Osteocyte (in vitro differentiated cells): ENCODE data around the gene DNAJC21. TPM values are rescaled to one million over a fixed set of nuclear protein-coding genes. Genes with fewer than 3 reads are reported as not detected.

Source experiments
- DNase-seq: peaks from one replicate; pipeline ENCODE4 v3.0.0; 2021; ENCODE audit warnings: mixed read lengths; ENCODE audit not compliant: unreplicated experiment; ENCODE audit errors: extremely low spot score
- H3K27ac Mint-ChIP-seq: one replicate; pipeline ENCODE4 v1.8.0; 2021; ENCODE audit warnings: mild to moderate bottlenecking, mixed read lengths; ENCODE audit not compliant: unreplicated experiment
- H3K27me3 Mint-ChIP-seq: one replicate; pipeline ENCODE4 v1.8.0; 2021; ENCODE audit warnings: mixed read lengths; ENCODE audit not compliant: unreplicated experiment
- H3K36me3 Mint-ChIP-seq: one replicate; pipeline ENCODE4 v1.8.0; 2021; ENCODE audit warnings: mixed read lengths; ENCODE audit not compliant: unreplicated experiment
- H3K4me1 Mint-ChIP-seq: one replicate; pipeline ENCODE4 v1.8.0; 2021; ENCODE audit warnings: mixed read lengths; ENCODE audit not compliant: unreplicated experiment
- H3K4me3 Mint-ChIP-seq: one replicate; pipeline ENCODE4 v1.8.0; 2021; ENCODE audit warnings: mild to moderate bottlenecking, moderate library complexity, mixed read lengths; ENCODE audit not compliant: unreplicated experiment
- H3K9me3 Mint-ChIP-seq: one replicate; pipeline ENCODE4 v1.8.0; 2021; ENCODE audit warnings: mixed read lengths; ENCODE audit not compliant: unreplicated experiment
- CTCF ChIP-seq: fragments of 200-600 bp; sonication (generic); IDR thresholded peaks from 2 replicates; pipeline ENCODE4 v1.5.0; 2021; ENCODE audit warnings: antibody characterized with exemption, mild to moderate bottlenecking, moderate library complexity
- total RNA-seq: library from RNA; stranded (reverse); gene quantifications from 2 replicates; pipeline ENCODE4 v1.2.1, GENCODE V29; 2021

The DNAJC21 gene
- total RNA-seq, 1 donor from 2014 or later = 37.5 TPM

DNA sequence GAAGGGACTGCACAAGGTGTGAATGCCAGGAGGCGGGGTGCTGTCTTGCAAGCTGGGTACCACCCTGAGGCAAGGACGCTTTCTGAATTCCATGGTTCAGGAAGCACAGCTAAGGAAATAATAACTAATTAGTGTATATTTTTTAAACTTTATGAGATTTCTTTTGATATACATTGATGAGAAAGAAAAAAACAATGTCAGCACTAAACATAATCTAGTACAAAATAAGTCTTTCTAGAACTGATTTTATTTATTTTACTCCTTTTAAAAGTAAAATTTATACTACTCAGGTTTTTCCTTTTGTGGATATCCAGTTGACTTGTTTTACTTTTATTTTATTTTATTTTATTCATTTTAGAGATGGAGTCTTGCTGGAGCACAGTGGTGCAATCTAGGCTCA lies 3.6 kb downstream of the DNAJC21 start:
- TF ChIP-seq CTCF = no peak
- no peaks in the 10 kb centered on the region for H3K27me3 Mint-ChIP-seq
- peaks cover 22% of the 10 kb centered on the region for H3K36me3 Mint-ChIP-seq
- no peak overlapping the region for H3K4me3 Mint-ChIP-seq
- H3K4me1 Mint-ChIP-seq = peaks cover 20% of the 10 kb centered on the region
- H3K27ac Mint-ChIP-seq = no peak overlapping the region
- H3K9me3 Mint-ChIP-seq = no peaks in the 10 kb centered on the region
- DNase-seq = no peak

DNA sequence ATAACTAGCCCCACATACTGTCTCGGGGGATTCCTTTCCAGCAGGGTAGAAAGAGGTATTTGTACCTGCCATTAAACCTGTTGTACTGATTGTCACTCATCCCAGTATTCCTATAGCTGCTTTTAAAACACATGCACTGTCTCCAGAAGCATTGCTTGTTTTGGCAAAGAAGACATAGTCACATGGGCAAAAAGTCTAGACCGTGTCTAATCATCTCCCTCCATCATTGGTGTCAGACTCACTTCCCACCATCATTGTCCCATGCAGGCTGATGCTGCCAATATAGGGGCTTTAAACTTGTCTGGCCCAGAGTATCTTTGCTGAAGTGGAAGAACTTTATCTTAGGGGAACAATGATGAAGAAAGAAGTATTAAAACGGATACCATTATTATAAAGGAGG lies 12.6 kb downstream of the DNAJC21 start:
- no peak for DNase-seq
- H3K4me3 Mint-ChIP-seq = no peak overlapping the region
- TF ChIP-seq CTCF = no peak
- no peaks in the 10 kb centered on the region for H3K9me3 Mint-ChIP-seq
- H3K36me3 Mint-ChIP-seq = peaks cover 50% of the 10 kb centered on the region
- H3K4me1 Mint-ChIP-seq = no peaks in the 10 kb centered on the region
- H3K27ac Mint-ChIP-seq = no peak overlapping the region
- no peaks in the 10 kb centered on the region for H3K27me3 Mint-ChIP-seq

- no peak for TF ChIP-seq CTCF
- Mint-ChIP-seq H3K27me3 (no peaks in the 10 kb centered on the region), H3K27ac (no peak overlapping the region), H3K9me3 (no peaks in the 10 kb centered on the region), H3K4me3 (no peak overlapping the region), H3K4me1 (no peaks in the 10 kb centered on the region), H3K36me3 (peaks cover 49% of the 10 kb centered on the region)
- DNase-seq = no peak
Observed at GRCh38 chr5:34944044-34944443, 14.7 kb downstream of the DNAJC21 start.

GRCh38 chr5:34944460-34945047 lies 15.2 kb downstream of the DNAJC21 start:
- TF ChIP-seq CTCF = no peak
- no peaks in the 10 kb centered on the region for H3K27me3 Mint-ChIP-seq
- no peak overlapping the region for H3K4me3 Mint-ChIP-seq
- H3K27ac Mint-ChIP-seq = no peak overlapping the region
- DNase-seq = no peak
- H3K36me3 Mint-ChIP-seq = peaks cover 51% of the 10 kb centered on the region
- H3K9me3 Mint-ChIP-seq = no peaks in the 10 kb centered on the region
- H3K4me1 Mint-ChIP-seq = no peaks in the 10 kb centered on the region

DNA sequence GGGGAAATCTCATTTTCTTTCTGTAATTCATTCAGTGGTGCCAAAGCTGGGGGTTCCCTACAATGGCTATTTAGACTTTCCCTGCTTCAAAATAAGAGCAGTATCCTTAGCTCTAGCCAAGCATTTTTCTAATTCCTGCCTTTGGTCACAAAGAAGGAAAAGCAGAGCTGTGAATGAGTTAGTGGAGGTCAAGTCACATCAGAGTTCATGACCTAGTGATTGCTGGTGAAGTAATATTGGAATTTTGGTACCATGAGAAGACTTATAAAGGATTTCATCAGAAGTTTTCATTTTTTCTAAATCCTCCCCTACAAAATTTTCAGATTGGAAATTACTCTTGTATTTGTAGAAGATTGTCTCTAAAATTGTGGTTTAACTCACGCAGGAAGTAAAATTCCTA lies 28.0 kb downstream of the DNAJC21 start:
- DNase-seq = no peak
- no peaks in the 10 kb centered on the region for H3K9me3 Mint-ChIP-seq
- no peak overlapping the region for H3K27ac Mint-ChIP-seq
- no peaks in the 10 kb centered on the region for H3K4me1 Mint-ChIP-seq
- H3K4me3 Mint-ChIP-seq = no peak overlapping the region
- H3K27me3 Mint-ChIP-seq = no peaks in the 10 kb centered on the region
- H3K36me3 Mint-ChIP-seq = peaks cover 24% of the 10 kb centered on the region
- no peak for TF ChIP-seq CTCF
